HG02610 (cell line): Measurements from ENCODE around the gene ZCWPW2.

Source experiments
- ATAC-seq: cut with Tn5 transposase; IDR thresholded peaks from one replicate; pipeline ENCODE4 v1.9.1; 2021; ENCODE audit warnings: mild to moderate bottlenecking, moderate library complexity; ENCODE audit not compliant: unreplicated experiment

Gene ZCWPW2

GRCh38 chr3:28349469-28350000 is 1.0 kb downstream of the ZCWPW2 start:
- no peak for ATAC-seq

GRCh38 chr3:28376424-28376823 is 27.9 kb downstream of the ZCWPW2 start:
- no peak for ATAC-seq

- no peak for ATAC-seq
Observed at GRCh38 chr3:28386049-28386448, 37.5 kb downstream of the ZCWPW2 start.

GRCh38 chr3:28388978-28389377 is 40.5 kb downstream of the ZCWPW2 start:
- ATAC-seq, result no peak

- no peak for ATAC-seq
Observed at GRCh38 chr3:28399206-28399605, 50.7 kb downstream of the ZCWPW2 start.

GRCh38 chr3:28406241-28406640 is 57.7 kb downstream of the ZCWPW2 start:
- no peak for ATAC-seq

- no peak for ATAC-seq
Observed at GRCh38 chr3:28449398-28449797, 100.9 kb downstream of the ZCWPW2 start.

GRCh38 chr3:28462866-28463265 is 114.3 kb downstream of the ZCWPW2 start:
- no peak for ATAC-seq

GRCh38 chr3:28467414-28467813 is 118.9 kb downstream of the ZCWPW2 start:
- ATAC-seq, result no peak

- peak; percentile 78 for ATAC-seq
Observed at GRCh38 chr3:28476194-28476593, 127.7 kb downstream of the ZCWPW2 start.

- ATAC-seq, result no peak
Observed at GRCh38 chr3:28476764-28477163, 128.2 kb downstream of the ZCWPW2 start.

GRCh38 chr3:28485164-28485563 is 136.6 kb downstream of the ZCWPW2 start:
- ATAC-seq, result no peak

- no peak for ATAC-seq
Observed at GRCh38 chr3:28495301-28495700, 146.8 kb downstream of the ZCWPW2 start.

GRCh38 chr3:28502397-28502937 is 153.9 kb downstream of the ZCWPW2 start:
- ATAC-seq, result no peak

- no peak for ATAC-seq
Observed at GRCh38 chr3:28504976-28505375, 156.5 kb downstream of the ZCWPW2 start.

GRCh38 chr3:28521663-28522062 is 173.1 kb downstream of the ZCWPW2 start:
- ATAC-seq, result no peak

- ATAC-seq, result no peak
Observed at GRCh38 chr3:28542351-28542750, 193.8 kb downstream of the ZCWPW2 start.

GRCh38 chr3:28544236-28544635 is 195.7 kb downstream of the ZCWPW2 start:
- ATAC-seq, result no peak

- ATAC-seq, result no peak
Observed at GRCh38 chr3:28544831-28545230, 196.3 kb downstream of the ZCWPW2 start.

GRCh38 chr3:28547677-28548076 is 199.2 kb downstream of the ZCWPW2 start:
- ATAC-seq, result no peak

GRCh38 chr3:28553175-28553574 is 204.7 kb downstream of the ZCWPW2 start:
- ATAC-seq, result no peak

- ATAC-seq, result no peak
Observed at GRCh38 chr3:28556195-28556594, 207.7 kb downstream of the ZCWPW2 start.

GRCh38 chr3:28564211-28564610 is 215.7 kb downstream of the ZCWPW2 start:
- ATAC-seq, result no peak
